ENCODE data around the gene ARL5B. TPM values are rescaled to one million over a fixed set of nuclear protein-coding genes. Genes with fewer than 3 reads are reported as not detected.

Gene ARL5B
- total RNA-seq, 2 experiments from 2014 or later = 12.2 to 12.7 TPM

GRCh38 chr10:18699849-18700840 lies 40.9 kb downstream of the ARL5B start:
- intact Hi-C loops (cut with micrococcal nuclease) = no loop called here
- no peaks in the 10 kb centered on the region for H3K9me3 Mint-ChIP-seq
- peaks cover 6% of the 10 kb centered on the region for H3K4me1 Mint-ChIP-seq (ENCODE audit: low read depth)
- peaks cover 1% of the 10 kb centered on the region for H3K27me3 Mint-ChIP-seq
- H3K27ac Mint-ChIP-seq = no peak overlapping the region
- no peak for ATAC-seq
- H3K36me3 Mint-ChIP-seq (ENCODE audit: low read depth) = no peaks in the 10 kb centered on the region
- no peak overlapping the region for H3K4me3 Mint-ChIP-seq
- CTCF ChIA-PET = no interaction called here
- no peak for DNase-seq
- POLR2A ChIA-PET = interaction anchor here (0.9 kb wide), 1 partner anchor 28 kb away, joined by 3 read pairs; no protein-coding TSS in a partner anchor
- no peak for TF ChIP-seq CTCF (IDR thresholded peaks at IDR 0.05)

GRCh38 chr10:18703521-18703920 lies 44.3 kb downstream of the ARL5B start:
- Mint-ChIP-seq H3K27me3 (no peaks in the 10 kb centered on the region), H3K36me3 (ENCODE audit: low read depth) (no peaks in the 10 kb centered on the region), H3K4me1 (ENCODE audit: low read depth) (peaks cover 6% of the 10 kb centered on the region), H3K4me3 (no peak overlapping the region), H3K27ac (no peak overlapping the region), H3K9me3 (no peaks in the 10 kb centered on the region)
- DNase-seq = no peak
- intact Hi-C loops (cut with micrococcal nuclease) = no loop called here
- ChIA-PET POLR2A (no interaction called here), CTCF (no interaction called here)
- ATAC-seq = no peak
- TF ChIP-seq CTCF (IDR thresholded peaks at IDR 0.05) = no peak

- ChIA-PET POLR2A (no interaction called here), CTCF (no interaction called here)
- Mint-ChIP-seq H3K36me3 (ENCODE audit: low read depth) (no peaks in the 10 kb centered on the region), H3K27ac (no peak overlapping the region), H3K9me3 (no peaks in the 10 kb centered on the region), H3K27me3 (peaks cover 3% of the 10 kb centered on the region), H3K4me1 (ENCODE audit: low read depth) (no peaks in the 10 kb centered on the region), H3K4me3 (no peak overlapping the region)
- no peak for ATAC-seq
- intact Hi-C loops (cut with micrococcal nuclease) = no loop called here
- TF ChIP-seq CTCF (IDR thresholded peaks at IDR 0.05) = no peak
- DNase-seq = no peak
These were observed 51.0 kb downstream of the ARL5B start for GRCh38 chr10:18710201-18710653.

- H3K27me3 Mint-ChIP-seq = peaks cover 3% of the 10 kb centered on the region
- intact Hi-C loops (cut with micrococcal nuclease) = no loop called here
- ATAC-seq = no peak
- H3K27ac Mint-ChIP-seq = no peak overlapping the region
- H3K4me3 Mint-ChIP-seq = no peak overlapping the region
- TF ChIP-seq CTCF (IDR thresholded peaks at IDR 0.05) = no peak
- no peak for DNase-seq
- no peaks in the 10 kb centered on the region for H3K4me1 Mint-ChIP-seq (ENCODE audit: low read depth)
- H3K36me3 Mint-ChIP-seq (ENCODE audit: low read depth) = no peaks in the 10 kb centered on the region
- H3K9me3 Mint-ChIP-seq = no peaks in the 10 kb centered on the region
- CTCF ChIA-PET = no interaction called here
- POLR2A ChIA-PET = no interaction called here
These were observed 53.8 kb downstream of the ARL5B start for GRCh38 chr10:18713077-18713476.

- no peaks in the 10 kb centered on the region for H3K4me1 Mint-ChIP-seq (ENCODE audit: low read depth)
- no peak overlapping the region for H3K4me3 Mint-ChIP-seq
- intact Hi-C loops (cut with micrococcal nuclease) = no loop called here
- POLR2A ChIA-PET = no interaction called here
- DNase-seq = no peak
- H3K27ac Mint-ChIP-seq = no peak overlapping the region
- TF ChIP-seq CTCF (IDR thresholded peaks at IDR 0.05) = no peak
- no peak for ATAC-seq
- peaks cover 1% of the 10 kb centered on the region for H3K27me3 Mint-ChIP-seq
- no peaks in the 10 kb centered on the region for H3K9me3 Mint-ChIP-seq
- CTCF ChIA-PET = no interaction called here
- no peaks in the 10 kb centered on the region for H3K36me3 Mint-ChIP-seq (ENCODE audit: low read depth)
These were observed 59.8 kb downstream of the ARL5B start for GRCh38 chr10:18718991-18719390.

Measured in activated CD8-positive, alpha-beta T cell treated with anti-CD3 and anti-CD28 coated beads for 36 hours (primary cell).